Midbrain (tissue), 1 donor: ENCODE results near the gene KIAA0319L.
"Not testable (repeated sequence)": the region's sequence is repeated elsewhere in the genome, so short reads cannot be mapped to it uniquely, and the experiment has no call there.

Source experiments
- DNase-seq: peaks from one replicate; lab custom pipeline; 2025; lab: John Stamatoyannopoulos, UW

The KIAA0319L gene

GRCh38 chr1:35557118-35557610 lies at the start of gene KIAA0319L:
Gene KIAA0319L (minus strand): TSS chr1:35557403. CDS start chr1:35554491, 2,912 bp downstream.
- DNase-seq = peak; percentile 95

GRCh38 chr1:35605867-35606182 lies 48.6 kb upstream of the KIAA0319L start:
- no peak for DNase-seq

GRCh38 chr1:35605071-35605866 lies 48.1 kb upstream of the KIAA0319L start:
- no peak for DNase-seq

GRCh38 chr1:35603941-35604340 lies 46.7 kb upstream of the KIAA0319L start:
- DNase-seq = no peak

GRCh38 chr1:35603468-35603867 lies 46.3 kb upstream of the KIAA0319L start:
- peak; percentile 21 for DNase-seq

- no peak for DNase-seq
Measured at GRCh38 chr1:35600593-35600992, 43.4 kb upstream of the KIAA0319L start.

GRCh38 chr1:35599411-35599810 lies 42.2 kb upstream of the KIAA0319L start:
- DNase-seq = no peak

- DNase-seq = no peak
Measured at GRCh38 chr1:35598895-35599294, 41.7 kb upstream of the KIAA0319L start.

- DNase-seq = no peak
Measured at GRCh38 chr1:35597870-35598269, 40.7 kb upstream of the KIAA0319L start.

GRCh38 chr1:35595684-35596083 lies 38.5 kb upstream of the KIAA0319L start:
- no peak for DNase-seq

GRCh38 chr1:35594005-35594760 lies 37.0 kb upstream of the KIAA0319L start:
- no peak for DNase-seq

GRCh38 chr1:35592991-35593769 lies 36.0 kb upstream of the KIAA0319L start:
- no peak for DNase-seq

GRCh38 chr1:35591211-35591610 lies 34.0 kb upstream of the KIAA0319L start:
- no peak for DNase-seq

GRCh38 chr1:35590476-35591040 lies 33.4 kb upstream of the KIAA0319L start:
- DNase-seq = no peak

- no peak for DNase-seq
Measured at GRCh38 chr1:35589516-35590427, 32.6 kb upstream of the KIAA0319L start.

- no peak for DNase-seq
Measured at GRCh38 chr1:35588197-35588910, 31.2 kb upstream of the KIAA0319L start.

GRCh38 chr1:35587736-35588135 lies 30.5 kb upstream of the KIAA0319L start:
- DNase-seq = no peak

GRCh38 chr1:35586808-35587207 lies 29.6 kb upstream of the KIAA0319L start:
- DNase-seq = no peak

GRCh38 chr1:35585805-35586204 lies 28.6 kb upstream of the KIAA0319L start:
- DNase-seq = not testable (repeated sequence)

- no peak for DNase-seq
Measured at GRCh38 chr1:35585281-35585680, 28.1 kb upstream of the KIAA0319L start.
